Esophagus squamous epithelium (tissue), 5 donors: ENCODE measurements around the gene STOX1. TPM values are rescaled to one million over a fixed set of nuclear protein-coding genes. Genes with fewer than 3 reads are reported as not detected.

Source experiments
- DNase-seq: peaks from one replicate; lab custom pipeline; 2025; lab: John Stamatoyannopoulos, UW
- H3K27ac ChIP-seq, 4 donors: fragments of 200-600 bp; sonication (generic); one replicate each; pipeline ENCODE4 v1.5.1; 2016 to 2019; ENCODE audit warnings: mild to moderate bottlenecking in 1 of 4
- H3K27me3 ChIP-seq, 4 donors: fragments of 200-600 bp; sonication (generic); 1 replicate in 3 of 4; 2 replicates in 1 of 4; pipeline versions ENCODE4 v1.5.1 to v1.6.0; 2017 to 2021; ENCODE audit warnings: antibody characterized with exemption in 1 of 4
- H3K36me3 ChIP-seq, 3 donors: fragments of 200-600 bp; sonication (generic); one replicate each; pipeline ENCODE4 v1.5.1; 2016 to 2019
- H3K4me1 ChIP-seq, 3 donors: fragments of 200-600 bp; sonication (generic); one replicate each; pipeline ENCODE4 v1.5.1; 2017 to 2019
- H3K4me3 ChIP-seq, 4 donors: fragments of 200-600 bp; sonication (generic); 1 replicate in 3 of 4; 2 replicates in 1 of 4; pipeline ENCODE4 v1.5.1; 2016 to 2019; ENCODE audit warnings: mild to moderate bottlenecking in 2 of 4, moderate library complexity in 1 of 4
- H3K9me3 ChIP-seq, 3 donors: fragments of 200-600 bp; sonication (generic); one replicate each; pipeline ENCODE4 v1.5.1; 2016 to 2019
- CTCF ChIP-seq, 6 experiments: fragments of 450-650 bp in 4 of 6; fragments of 200-600 bp in 2 of 6; sonication (generic) in 2 of 6; IDR thresholded peaks; one replicate each; pipeline ENCODE4 v1.5.1; 2016 to 2019; ENCODE audit warnings: antibody characterized with exemption in 6 of 6, mild to moderate bottlenecking in 4 of 6, moderate library complexity in 4 of 6
- POLR2A ChIP-seq, 4 donors: fragments of 450-650 bp; IDR thresholded peaks; one replicate each; pipeline ENCODE4 v1.6.1; 2017; ENCODE audit warnings: antibody characterized with exemption in 4 of 4, mild to moderate bottlenecking in 4 of 4, moderate library complexity in 3 of 4
- WGBS, 2 donors: methylation state at CpG; one replicate each; pipeline ENCODE4 v1.1.5; 2018; 5-methylcytosine and 5-hydroxymethylcytosine counted together
- intact Hi-C: fragments of 100-400 bp; cut with DNase I; formaldehyde crosslinking; loops from one replicate; pipeline ENCODE4 v1.15.0; 2022
- total RNA-seq, 4 donors: library from RNA; depleted of rRNA; stranded (reverse); fragments of >200 nt; gene quantifications; one replicate each; pipeline ENCODE4 v1.1.0, GENCODE V29; 2016
- donor health status: DM: yes; HTN: yes; CAD: no.

Gene STOX1
- total RNA-seq, 4 donors from 2014 or later: 0.19 to 2.1 (median 1.5) TPM

- no peak for TF ChIP-seq CTCF (IDR thresholded peaks at IDR 0.05)
- H3K4me3 ChIP-seq: no peak overlapping the region
- no peak overlapping the region for H3K27ac ChIP-seq
- H3K9me3 ChIP-seq: no peaks in the 10 kb centered on the region
- no peaks in the 10 kb centered on the region for H3K36me3 ChIP-seq
- H3K4me1 ChIP-seq: peaks cover 5 to 34% (median 14%) of the 10 kb centered on the region in 3 donors
- intact Hi-C loops: no loop called here
- no peaks in the 10 kb centered on the region for H3K27me3 ChIP-seq
- WGBS, 2 donors: 88 to 90% methylated on average over 8 of the region's 8 CpGs
- DNase-seq: no peak
These were observed 71.9 kb downstream of the STOX1 start for GRCh38 chr10:68899186-68899745.

GRCh38 chr10:68900427-68901104 lies 73.2 kb downstream of the STOX1 start:
- Histone ChIP-seq H3K27ac (peak overlapping the region; percentile 97 to 100 (median 99)), H3K9me3 (no peaks in the 10 kb centered on the region), H3K4me3 (peak overlapping the region; percentile 73 to 92 (median 82)), H3K36me3 (no peaks in the 10 kb centered on the region), H3K27me3 (no peaks in the 10 kb centered on the region), H3K4me1 (peaks cover 5 to 38% (median 14%) of the 10 kb centered on the region in 3 donors)
- no peak for DNase-seq
- intact Hi-C loops: no loop called here
- 18 to 19% methylated on average over 6 to 11 of the region's 40 CpGs for WGBS, 2 donors
- TF ChIP-seq CTCF (IDR thresholded peaks at IDR 0.05) (no peak), POLR2A (IDR thresholded peaks at IDR 0.05) (no peak)

GRCh38 chr10:68901105-68901927 lies 74.0 kb downstream of the STOX1 start, which contains the start of gene DDX50:
Gene DDX50 (plus strand): TSS chr10:68901315. CDS start chr10:68901385, 70 bp downstream.
- WGBS, 2 donors: 0 to 1% methylated on average over 33 to 37 of the region's 47 CpGs
- Histone ChIP-seq H3K27ac (peak within 1 kb of the TSS; percentile 97 to 100 (median 99)), H3K36me3 (peaks cover 0 to 1% (median 0%) of the 10 kb centered on the region in 3 donors), H3K4me3 (peak within 1 kb of the TSS; percentile 73 to 92 (median 82)), H3K4me1 (peaks cover 5 to 38% (median 14%) of the 10 kb centered on the region in 3 donors), H3K27me3 (no peaks in the 10 kb centered on the region), H3K9me3 (no peaks in the 10 kb centered on the region)
- intact Hi-C loops: no loop called here
- peak; percentile 91 for DNase-seq
- TF ChIP-seq CTCF (IDR thresholded peaks at IDR 0.05): peak in 3 of 6 experiments; percentile 14 to 23 (median 23)
- TF ChIP-seq POLR2A (IDR thresholded peaks at IDR 0.05): peak in 3 of 4 donors; percentile 66 to 77 (median 67)

GRCh38 chr10:68902382-68902781 lies 75.1 kb downstream of the STOX1 start:
- no peaks in the 10 kb centered on the region for H3K27me3 ChIP-seq
- H3K4me3 ChIP-seq: peak overlapping the region in 1 of 4 donors; percentile 92
- 46 to 56% methylated on average over 5 of the region's 5 CpGs for WGBS, 2 donors
- peaks cover 0 to 12% (median 3%) of the 10 kb centered on the region in 3 donors for H3K36me3 ChIP-seq
- intact Hi-C loops: no loop called here
- no peak overlapping the region for H3K27ac ChIP-seq
- no peaks in the 10 kb centered on the region for H3K9me3 ChIP-seq
- no peak for DNase-seq
- peaks cover 5 to 38% (median 14%) of the 10 kb centered on the region in 3 donors for H3K4me1 ChIP-seq
- TF ChIP-seq POLR2A (IDR thresholded peaks at IDR 0.05) (no peak), CTCF (IDR thresholded peaks at IDR 0.05) (no peak)
